Lower leg skin (tissue), 4 donors: ENCODE measurements around the gene MICAL2. TPM values are rescaled to one million over a fixed set of nuclear protein-coding genes. Genes with fewer than 3 reads are reported as not detected.

Experiments
- DNase-seq, 2 donors: peaks; one replicate each; pipeline ENCODE4 v3.0.0-alpha.2; 2019; ENCODE audit warnings: low spot score in 2 of 2
- H3K4me3 ChIP-seq: fragments of 200-600 bp; sonication (generic); 2 replicates; pipeline ENCODE4 v1.5.1; 2017; ENCODE audit warnings: mild to moderate bottlenecking, low read depth; ENCODE audit not compliant: poor library complexity, severe bottlenecking
- CTCF ChIP-seq, 3 donors: fragments of 450-650 bp; IDR thresholded peaks; one replicate each; pipeline ENCODE4 v1.5.1; 2016; ENCODE audit warnings: antibody characterized with exemption in 3 of 3, mild to moderate bottlenecking in 3 of 3, moderate library complexity in 2 of 3
- POLR2A ChIP-seq, 2 donors: fragments of 450-650 bp; IDR thresholded peaks; one replicate each; pipeline ENCODE4 v1.6.1; 2016 to 2017; ENCODE audit warnings: antibody characterized with exemption in 2 of 2, mild to moderate bottlenecking in 1 of 2, moderate library complexity in 1 of 2
- WGBS, 2 donors: methylation state at CpG; one replicate each; pipeline ENCODE4 v1.1.5; 2018; 5-methylcytosine and 5-hydroxymethylcytosine counted together
- intact Hi-C: fragments of 100-400 bp; cut with DNase I; formaldehyde crosslinking; loops from one replicate; pipeline ENCODE4 v1.15.0; 2023; ENCODE audit warnings: low total_unique reads
- total RNA-seq, 4 donors: library from RNA; depleted of rRNA; stranded (reverse); fragments of >200 nt; gene quantifications; one replicate each; pipeline ENCODE4 v1.1.0, GENCODE V29; 2016

The MICAL2 gene
- total RNA-seq, 4 donors from 2014 or later: 117 to 238 (median 145) TPM

- peak; percentile 30 to 88 for DNase-seq
- WGBS, 2 donors: 63 to 70% methylated on average over 13 of the region's 13 CpGs
- TF ChIP-seq CTCF (IDR thresholded peaks at IDR 0.05) (no peak), POLR2A (IDR thresholded peaks at IDR 0.05) (no peak)
- intact Hi-C loops: no loop called here
- no peak overlapping the region for H3K4me3 ChIP-seq
Observed at GRCh38 chr11:12287374-12288211, 177.2 kb downstream of the MICAL2 start.

GRCh38 chr11:12288212-12288930 is 178.0 kb downstream of the MICAL2 start:
- 35 to 56% methylated on average over 10 to 11 of the region's 12 CpGs for WGBS, 2 donors
- TF ChIP-seq CTCF (IDR thresholded peaks at IDR 0.05) (peak in 1 of 3 donors; percentile 42), POLR2A (IDR thresholded peaks at IDR 0.05) (no peak)
- intact Hi-C loops: no loop called here
- DNase-seq: peak; percentile 54 to 90
- no peak overlapping the region for H3K4me3 ChIP-seq

GRCh38 chr11:12288931-12289666 is 178.7 kb downstream of the MICAL2 start:
- no peak overlapping the region for H3K4me3 ChIP-seq
- DNase-seq: peak; percentile 15 to 80
- no peak for TF ChIP-seq POLR2A (IDR thresholded peaks at IDR 0.05)
- no peak for TF ChIP-seq CTCF (IDR thresholded peaks at IDR 0.05)
- 90% methylated on average over 14 of the region's 14 CpGs for WGBS, 2 donors
- intact Hi-C loops: no loop called here

- intact Hi-C loops: no loop called here
- H3K4me3 ChIP-seq: no peak overlapping the region
- 92 to 93% methylated on average over 7 of the region's 7 CpGs for WGBS, 2 donors
- peak; percentile 11 to 36 for DNase-seq
- no peak for TF ChIP-seq POLR2A (IDR thresholded peaks at IDR 0.05)
- no peak for TF ChIP-seq CTCF (IDR thresholded peaks at IDR 0.05)
Observed at GRCh38 chr11:12289667-12290476, 179.5 kb downstream of the MICAL2 start.

- 89 to 94% methylated on average over 14 of the region's 14 CpGs for WGBS, 2 donors
- intact Hi-C loops: no loop called here
- DNase-seq: no peak
- TF ChIP-seq CTCF (IDR thresholded peaks at IDR 0.05) (no peak), POLR2A (IDR thresholded peaks at IDR 0.05) (no peak)
- no peak overlapping the region for H3K4me3 ChIP-seq
Observed at GRCh38 chr11:12290477-12290922, 180.1 kb downstream of the MICAL2 start.
